ENCODE data around the gene MCTP1. TPM values are rescaled to one million over a fixed set of nuclear protein-coding genes. Genes with fewer than 3 reads are reported as not detected.

The MCTP1 gene
- total RNA-seq, 1 experiment from 2014 or later = 0.44 TPM

- Histone ChIP-seq H2AFZ (ENCODE audit: low read depth, low read length, poor library complexity, severe bottlenecking) (no peak overlapping the region), H3K27me3 (ENCODE audit: insufficient read depth, low read length) (no peaks in the 10 kb centered on the region), H3K9me3 (ENCODE audit: control insufficient read depth in 1 of 2, insufficient read depth in 1 of 2, low read depth in 1 of 2, low read length in 2 of 2) (no peaks in the 10 kb centered on the region), H3K4me3 (replicated peaks in 1 of 2; ENCODE audit: low read depth in 1 of 2, low read length in 2 of 2) (no peak overlapping the region), H3K4me2 (ENCODE audit: low read length) (no peak overlapping the region), H3K4me1 (ENCODE audit: control insufficient read depth in 1 of 2, insufficient read depth in 2 of 2, low read length in 2 of 2) (no peaks in the 10 kb centered on the region), H4K20me1 (ENCODE audit: insufficient read depth) (no peaks in the 10 kb centered on the region), H3K27ac (ENCODE audit: low read depth, low read length) (no peak overlapping the region), H3K9ac (ENCODE audit: low read length) (no peak overlapping the region), H3K79me2 (ENCODE audit: insufficient read depth, low read length) (no peaks in the 10 kb centered on the region), H3K36me3 (ENCODE audit: control insufficient read depth in 1 of 2, insufficient read depth in 2 of 2, low read length in 2 of 2) (no peaks in the 10 kb centered on the region), H3K9me2 (ENCODE audit: insufficient read depth) (no peaks in the 10 kb centered on the region)
- ATAC-seq (no peak), DNase-seq (ENCODE audit: low read depth, low spot score) (no peak)
- BruUV-seq (replicated peaks) = no TSS peak
- ChIA-PET CTCF (no interaction called here), RAD21 (ENCODE audit: low non-redundant PET in 1 of 2, low total read pairs in 2 of 2, uncharacterized antibody in 2 of 2, unreplicated experiment in 2 of 2) (no interaction called here), POLR2A (no interaction called here)
- TF ChIP-seq TCF7L2 (IDR thresholded peaks at IDR 0.05; ENCODE audit: borderline replicate concordance, extremely low read depth, insufficient read depth, insufficient read length) = no peak
- TF ChIP-seq YY1 (IDR thresholded peaks at IDR 0.05; ENCODE audit: extremely low read depth, insufficient replicate concordance, low read depth, low read length) = no peak
- no peak for TF ChIP-seq REST (IDR thresholded peaks at IDR 0.05; ENCODE audit: low read depth)
- no peak for TF ChIP-seq EZH2phosphoT487 (IDR thresholded peaks at IDR 0.05; ENCODE audit: borderline replicate concordance)
- TF ChIP-seq CEBPB (IDR thresholded peaks at IDR 0.05; ENCODE audit: low read depth) = no peak
- TF ChIP-seq MAX (IDR thresholded peaks at IDR 0.05) = no peak
- TF ChIP-seq POLR2AphosphoS5 (IDR thresholded peaks at IDR 0.05; ENCODE audit: low read depth, low read length) = no peak
- intact Hi-C loops (cut with micrococcal nuclease) = no loop called here
These were observed 19.8 kb upstream of the MCTP1 start for GRCh38 chr5:95304711-95305110.

Data from HCT116 (cell line).